ENCODE data around the gene FKBP1A. TPM values are rescaled to one million over a fixed set of nuclear protein-coding genes. Genes with fewer than 3 reads are reported as not detected.

Gene FKBP1A
- total and polyA plus RNA-seq, 10 of the 15 experiments (the other 5 are each of a cell fraction or from before 2014, with no cell fraction given) = 103 to 687 (median 254) TPM

- Histone ChIP-seq H2AFZ (ENCODE audit: control insufficient read depth, low read depth, low read length) (peak overlapping the region; percentile 59), H3K36me3 (ENCODE audit: control insufficient read depth in 2 of 2, insufficient read depth in 2 of 2, low read length in 1 of 2) (no peaks in the 10 kb centered on the region), H3K4me3 (peak overlapping the region; percentile 90; the same call in 1 of the 2 replicates), H3K4me1 (ENCODE audit: control insufficient read depth, insufficient read depth, low read length) (peaks cover 30% of the 10 kb centered on the region), H3K27me3 (replicated peaks in 1 of 2; ENCODE audit: control insufficient read depth in 2 of 2, insufficient read depth in 2 of 2, low read length in 1 of 2) (no peaks in the 10 kb centered on the region), H3K9me3 (replicated peaks; ENCODE audit: control insufficient read depth, insufficient read depth, low read length) (no peaks in the 10 kb centered on the region; the same call in 2 of the 3 replicates), H3K9ac (ENCODE audit: control insufficient read depth, insufficient read depth, low read length) (peak overlapping the region; percentile 9; the same call in 1 of the 2 replicates), H4K20me1 (ENCODE audit: control insufficient read depth, insufficient read depth) (no peaks in the 10 kb centered on the region), H3K27ac (ENCODE audit: control insufficient read depth, insufficient read depth) (peak overlapping the region; percentile 5; the same call in 1 of the 2 replicates), H3K79me2 (ENCODE audit: control insufficient read depth, insufficient read depth, low read length) (peaks cover 43% of the 10 kb centered on the region), H3K4me2 (ENCODE audit: control insufficient read depth, insufficient read depth) (peak overlapping the region; percentile 67)
- CTCF ChIA-PET = interaction anchor here (0.9 to 7.6 kb wide), 8 partner anchors 10 to 179 kb away, joined by 3 to 55 read pairs (median 4); partner anchors contain the start of gene FKBP1A
- 4% methylated on average over 15 of the region's 15 CpGs for WGBS (ENCODE audit: insufficient coverage, insufficient replicate concordance, low lambda C conversion rate, missing lambda C conversion rate)
- RAD21 ChIA-PET (ENCODE audit: unreplicated experiment) = interaction anchor here (1.7 kb wide), 2 partner anchors 67 to 112 kb away, joined by 5 to 11 read pairs; no protein-coding TSS in a partner anchor
- DNase-seq (ENCODE audit: low read depth, low spot score) (no peak), ATAC-seq (no peak), FAIRE-seq (no peak)
- POLR2A ChIA-PET = interaction anchor here (1.1 to 7.0 kb wide), 3 partner anchors 20 to 66 kb away, joined by 3 to 76 read pairs (median 6); partner anchors contain the start of gene FKBP1A
- in situ Hi-C loops (cut with MboI) = no loop called here
- TF ChIP-seq BCL11A (IDR thresholded peaks at IDR 0.05; ENCODE audit: low read depth, low read length) = 0 out of 2 replicates have a peak, but pooled peaks have one; percentile 29
- TF ChIP-seq EP300 (IDR thresholded peaks at IDR 0.05; ENCODE audit: borderline replicate concordance in 1 of 2, control insufficient read depth in 1 of 2, low read depth in 2 of 2, low read length in 2 of 2) = 0 out of 4 replicates have a peak, but pooled peaks of 1 of the 2 experiments have one; percentile 8
- no peak for TF ChIP-seq IKZF1 (conservative IDR thresholded peaks at IDR 0.05)
- TF ChIP-seq PAX5 (IDR thresholded peaks at IDR 0.05; ENCODE audit: borderline replicate concordance, low read depth, low read length) = peak; percentile 31; the same call in 1 of the 2 replicates
- 0 out of 2 replicates have a peak, but pooled peaks have one; percentile 42 for TF ChIP-seq EED (IDR thresholded peaks at IDR 0.05; ENCODE audit: low read depth)
- no peak for TF ChIP-seq ZBED1 (IDR thresholded peaks at IDR 0.05; ENCODE audit: borderline replicate concordance)
- no TSS peak for BruUV-seq (replicated peaks)
- SMC1A ChIA-PET (ENCODE audit: uncharacterized antibody, unreplicated experiment) = interaction anchor here (0.7 to 2.9 kb wide), 8 partner anchors 9 to 143 kb away, joined by 3 to 11 read pairs (median 4); partner anchors contain the start of gene FKBP1A
- intact Hi-C loops (cut with micrococcal nuclease; ENCODE audit: unreplicated experiment) = loop anchor here (2.0 kb wide), 2 partner anchors 52 to 64 kb away; no protein-coding TSS in a partner anchor
These were observed 68.2 kb downstream of the FKBP1A start for GRCh38 chr20:1324598-1325172.

Measured in GM12878 (cell line).